ENCODE data around the gene CATSPERB. TPM values are rescaled to one million over a fixed set of nuclear protein-coding genes. Genes with fewer than 3 reads are reported as not detected.
A peak's percentile ranks its signal among the peaks of the same experiment; 100 is the strongest.
"Not testable (repeated sequence)": the region's sequence is repeated elsewhere in the genome, so short reads cannot be mapped to it uniquely, and the experiment has no call there.

Gene CATSPERB
- total RNA-seq, 2 experiments from 2014 or later: 0.14 to 0.29 TPM

GRCh38 chr14:91723501-91723900, 8.4 kb downstream of the CATSPERB start:
- Mint-ChIP-seq H3K9me3 (ENCODE audit: low read depth) (no peaks in the 10 kb centered on the region), H3K27me3 (peaks cover 3% of the 10 kb centered on the region), H3K4me3 (no peak overlapping the region), H3K36me3 (no peaks in the 10 kb centered on the region), H3K4me1 (no peaks in the 10 kb centered on the region), H3K27ac (no peak overlapping the region)
- DNase-seq (no peak), ATAC-seq (no peak)
- CTCF ChIA-PET: no interaction called here

DNA sequence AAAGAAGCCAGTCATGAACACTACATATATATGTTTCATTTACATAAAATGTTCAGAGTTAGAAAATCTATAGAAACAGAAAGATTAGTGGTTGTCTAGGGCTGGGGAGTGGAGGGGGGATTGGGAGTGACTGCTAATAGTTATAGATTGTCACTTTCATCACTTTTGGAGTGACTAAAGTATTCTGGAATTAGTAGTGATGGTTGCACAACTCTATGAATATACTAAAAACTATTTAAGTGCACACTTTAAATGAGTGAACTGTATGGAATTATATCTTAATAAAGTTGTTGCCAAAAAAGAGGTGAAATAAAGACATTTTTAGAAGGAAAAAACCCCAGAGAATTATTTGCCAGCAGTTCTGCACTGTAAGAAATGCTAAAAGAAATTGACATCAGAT, 9.5 kb downstream of the CATSPERB start:
- peaks cover 3% of the 10 kb centered on the region for H3K27me3 Mint-ChIP-seq
- no peaks in the 10 kb centered on the region for H3K4me1 Mint-ChIP-seq
- H3K4me3 Mint-ChIP-seq: no peak overlapping the region
- no peak overlapping the region for H3K27ac Mint-ChIP-seq
- CTCF ChIA-PET: no interaction called here
- DNase-seq (no peak), ATAC-seq (no peak)
- H3K36me3 Mint-ChIP-seq: no peaks in the 10 kb centered on the region
- H3K9me3 Mint-ChIP-seq (ENCODE audit: low read depth): no peaks in the 10 kb centered on the region

DNA sequence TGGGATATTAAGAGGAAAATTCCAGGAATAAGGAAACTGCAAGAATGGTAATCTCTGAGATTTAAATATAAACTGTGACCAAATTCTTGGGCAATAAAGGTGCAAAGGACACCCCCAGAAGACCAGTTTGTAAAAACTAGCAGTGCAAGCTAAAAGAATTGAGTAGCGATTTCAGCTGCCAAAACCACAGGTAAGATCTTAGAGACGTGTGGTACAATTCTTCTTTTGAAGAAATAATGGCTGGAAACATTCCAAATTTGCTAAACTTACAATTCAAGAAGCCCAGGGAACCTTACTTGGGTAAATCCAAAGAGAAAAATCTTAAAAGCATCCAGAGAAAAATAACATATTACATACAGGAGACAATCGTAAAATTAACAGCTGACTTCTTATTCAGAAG, 12.0 kb downstream of the CATSPERB start:
- Mint-ChIP-seq H3K4me3 (no peak overlapping the region), H3K27ac (no peak overlapping the region), H3K27me3 (peaks cover 3% of the 10 kb centered on the region), H3K9me3 (ENCODE audit: low read depth) (no peaks in the 10 kb centered on the region), H3K36me3 (no peaks in the 10 kb centered on the region), H3K4me1 (peaks cover 2% of the 10 kb centered on the region)
- DNase-seq (no peak), ATAC-seq (no peak)
- CTCF ChIA-PET: no interaction called here

GRCh38 chr14:91716999-91717398, 14.9 kb downstream of the CATSPERB start:
- H3K27me3 Mint-ChIP-seq: peaks cover 3% of the 10 kb centered on the region
- no peak for DNase-seq
- no peak for ATAC-seq

GRCh38 chr14:91714805-91715204, 17.1 kb downstream of the CATSPERB start:
- Mint-ChIP-seq H3K27ac (peak overlapping the region; percentile 87), H3K4me1 (peaks cover 6% of the 10 kb centered on the region), H3K4me3 (no peak overlapping the region), H3K36me3 (peaks cover 6% of the 10 kb centered on the region), H3K27me3 (no peaks in the 10 kb centered on the region), H3K9me3 (ENCODE audit: low read depth) (peaks cover 1% of the 10 kb centered on the region)
- DNase-seq: peak; percentile 81
- ATAC-seq: peak; percentile 93
- CTCF ChIA-PET: interaction anchor here (1.0 to 2.4 kb wide), 7 partner anchors 60 to 282 kb away, joined by 3 to 12 read pairs (median 5); partner anchors contain the start of gene TC2N

More at GRCh38 chr14:91716999-91717398, 14.9 kb downstream of the CATSPERB start:
- Mint-ChIP-seq H3K9me3 (ENCODE audit: low read depth) (no peaks in the 10 kb centered on the region), H3K4me3 (no peak overlapping the region), H3K27ac (no peak overlapping the region), H3K36me3 (peaks cover 2% of the 10 kb centered on the region), H3K4me1 (peaks cover 6% of the 10 kb centered on the region)
- CTCF ChIA-PET: interaction anchor here (0.8 to 2.4 kb wide), 4 partner anchors 15 to 280 kb away, joined by 3 to 10 read pairs (median 3); partner anchors contain the start of gene CATSPERB

DNA sequence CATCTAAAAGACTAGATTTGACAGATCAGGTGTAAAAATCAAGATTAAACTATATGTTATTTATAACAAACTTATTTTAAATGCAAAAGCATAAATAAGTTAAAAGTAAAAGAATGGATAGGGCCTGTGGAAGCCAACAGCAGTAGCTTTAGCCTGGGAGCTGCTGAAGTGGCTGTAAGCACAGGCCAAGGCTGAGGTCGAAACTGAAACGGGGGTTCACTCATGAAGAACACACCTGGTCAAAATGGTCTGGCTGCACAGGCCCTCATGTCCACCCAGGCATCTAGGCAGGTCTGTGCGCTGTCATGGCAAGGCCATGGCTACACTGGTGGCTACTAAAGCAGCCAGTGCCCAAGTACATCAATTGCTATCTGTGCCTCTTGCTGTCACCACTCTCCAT, 23.1 kb downstream of the CATSPERB start:
- ATAC-seq (no peak), DNase-seq (no peak)
- no peak overlapping the region for H3K4me3 Mint-ChIP-seq
- no peak overlapping the region for H3K27ac Mint-ChIP-seq
- H3K27me3 Mint-ChIP-seq: no peaks in the 10 kb centered on the region
- H3K4me1 Mint-ChIP-seq: no peaks in the 10 kb centered on the region
- CTCF ChIA-PET: no interaction called here
- H3K36me3 Mint-ChIP-seq: peaks cover 8% of the 10 kb centered on the region
- peaks cover 5% of the 10 kb centered on the region for H3K9me3 Mint-ChIP-seq (ENCODE audit: low read depth)

DNA sequence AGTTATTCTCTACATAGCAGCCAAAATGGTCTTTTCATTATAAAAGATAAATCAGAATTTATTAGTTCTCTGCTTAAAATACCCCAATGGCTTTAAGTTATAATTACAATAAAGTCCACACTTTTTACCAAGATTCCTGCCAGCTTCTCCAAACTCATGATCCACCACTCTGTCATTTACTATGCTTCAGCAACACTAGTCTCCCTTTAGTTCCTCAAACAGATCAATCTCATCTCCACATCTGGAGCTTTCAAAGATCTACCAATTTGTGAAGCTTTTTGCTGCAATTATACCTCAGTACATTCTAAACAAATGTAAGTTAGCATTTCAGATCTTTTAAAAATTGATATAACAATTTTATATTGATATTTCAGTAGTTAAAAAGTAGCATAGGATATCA, 24.9 kb downstream of the CATSPERB start:
- no peaks in the 10 kb centered on the region for H3K4me1 Mint-ChIP-seq
- no peaks in the 10 kb centered on the region for H3K27me3 Mint-ChIP-seq
- H3K36me3 Mint-ChIP-seq: peaks cover 6% of the 10 kb centered on the region
- CTCF ChIA-PET: interaction anchor here (0.9 kb wide), 1 partner anchor 205 kb away, joined by 3 read pairs; no protein-coding TSS in a partner anchor
- H3K9me3 Mint-ChIP-seq (ENCODE audit: low read depth): peaks cover 5% of the 10 kb centered on the region
- H3K27ac Mint-ChIP-seq: no peak overlapping the region
- no peak overlapping the region for H3K4me3 Mint-ChIP-seq
- DNase-seq (no peak), ATAC-seq (no peak)

DNA sequence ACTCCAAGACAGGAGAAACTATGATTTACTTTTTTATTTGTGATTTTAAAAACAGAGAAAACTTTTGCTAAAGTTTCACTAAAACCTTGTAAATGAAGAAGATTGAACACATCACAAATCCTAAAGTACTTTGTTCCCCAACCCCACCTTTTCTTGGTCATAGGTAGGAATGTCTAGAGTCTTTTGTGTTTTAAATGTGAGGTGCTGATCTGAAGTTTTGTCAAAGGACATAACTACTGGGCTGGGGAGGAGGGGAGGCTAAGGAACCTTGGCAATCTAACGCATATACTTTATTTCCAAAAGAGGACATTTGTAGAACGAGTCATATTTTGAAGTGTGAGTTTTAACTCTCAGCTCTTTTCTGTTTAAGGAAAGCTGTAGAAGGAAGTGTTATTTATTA, 37.2 kb downstream of the CATSPERB start:
- no peak overlapping the region for H3K27ac Mint-ChIP-seq
- H3K4me3 Mint-ChIP-seq: no peak overlapping the region
- peaks cover 6% of the 10 kb centered on the region for H3K9me3 Mint-ChIP-seq (ENCODE audit: low read depth)
- ATAC-seq (no peak), DNase-seq (no peak)
- peaks cover 10% of the 10 kb centered on the region for H3K36me3 Mint-ChIP-seq
- CTCF ChIA-PET: no interaction called here
- H3K27me3 Mint-ChIP-seq: peaks cover 17% of the 10 kb centered on the region
- no peaks in the 10 kb centered on the region for H3K4me1 Mint-ChIP-seq

GRCh38 chr14:91693346-91693745, 38.5 kb downstream of the CATSPERB start:
- Mint-ChIP-seq H3K27ac (no peak overlapping the region), H3K27me3 (peaks cover 16% of the 10 kb centered on the region), H3K9me3 (ENCODE audit: low read depth) (peaks cover 6% of the 10 kb centered on the region), H3K4me3 (no peak overlapping the region), H3K4me1 (no peaks in the 10 kb centered on the region), H3K36me3 (peaks cover 10% of the 10 kb centered on the region)
- DNase-seq (no peak), ATAC-seq (no peak)
- CTCF ChIA-PET: interaction anchor here (1.3 kb wide), 1 partner anchor 218 kb away, joined by 3 read pairs; no protein-coding TSS in a partner anchor

- no peaks in the 10 kb centered on the region for H3K4me1 Mint-ChIP-seq
- H3K9me3 Mint-ChIP-seq (ENCODE audit: low read depth): peaks cover 4% of the 10 kb centered on the region
- CTCF ChIA-PET: interaction anchor here (1.3 kb wide), 1 partner anchor 219 kb away, joined by 3 read pairs; no protein-coding TSS in a partner anchor
- H3K27me3 Mint-ChIP-seq: peaks cover 7% of the 10 kb centered on the region
- ATAC-seq (no peak), DNase-seq (no peak)
- H3K4me3 Mint-ChIP-seq: no peak overlapping the region
- no peak overlapping the region for H3K27ac Mint-ChIP-seq
- H3K36me3 Mint-ChIP-seq: peaks cover 5% of the 10 kb centered on the region
Observed at GRCh38 chr14:91692075-91692474, 39.8 kb downstream of the CATSPERB start.

DNA sequence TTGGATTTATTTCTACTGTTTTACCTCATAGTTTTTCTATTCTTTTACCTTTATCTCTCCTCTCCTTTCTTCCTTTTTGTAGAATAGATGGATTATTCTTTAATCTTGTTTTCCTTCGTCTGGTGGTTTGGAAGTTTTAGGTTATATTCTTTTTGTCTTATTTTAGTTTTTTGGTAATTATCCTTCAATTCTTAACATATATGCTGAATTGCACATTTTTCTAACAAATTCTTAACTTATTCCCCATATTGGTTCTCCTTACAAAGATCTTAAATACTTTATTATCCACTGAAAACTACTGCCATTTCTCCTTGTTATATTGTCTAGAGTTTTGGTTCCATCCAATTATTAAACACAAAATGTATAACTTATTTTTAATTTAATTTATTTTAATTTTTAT, 42.3 kb downstream of the CATSPERB start:
- Mint-ChIP-seq H3K27ac (no peak overlapping the region), H3K4me1 (no peaks in the 10 kb centered on the region), H3K27me3 (no peaks in the 10 kb centered on the region), H3K36me3 (peaks cover 3% of the 10 kb centered on the region), H3K4me3 (no peak overlapping the region), H3K9me3 (ENCODE audit: low read depth) (peaks cover 4% of the 10 kb centered on the region)
- CTCF ChIA-PET: no interaction called here
- ATAC-seq (no peak), DNase-seq (no peak)

DNA sequence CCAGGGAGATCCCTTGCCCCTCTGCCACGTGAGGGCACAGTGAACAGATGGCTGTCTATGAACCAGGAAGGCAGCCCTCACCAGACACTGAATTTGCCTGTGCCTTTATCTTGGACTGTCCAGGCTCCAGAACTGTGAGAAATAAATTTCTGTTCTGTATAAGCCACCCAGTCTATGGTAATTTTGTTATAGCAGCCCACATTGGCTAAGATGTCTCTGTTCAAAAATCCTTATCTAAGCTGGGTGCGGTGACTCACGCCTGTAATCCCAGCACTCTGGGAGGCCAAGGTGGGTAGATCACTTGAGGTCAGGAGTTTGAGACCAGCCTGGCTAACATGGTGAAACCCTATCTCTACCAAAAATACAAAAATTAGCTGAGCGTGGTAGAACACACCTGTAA, 44.5 kb downstream of the CATSPERB start:
- DNase-seq; CTCF ChIA-PET; H3K27me3 Mint-ChIP-seq; H3K36me3 Mint-ChIP-seq; ATAC-seq; H3K4me3 Mint-ChIP-seq; H3K27ac Mint-ChIP-seq; H3K9me3 Mint-ChIP-seq (ENCODE audit: low read depth); H3K4me1 Mint-ChIP-seq: not testable (repeated sequence)

DNA sequence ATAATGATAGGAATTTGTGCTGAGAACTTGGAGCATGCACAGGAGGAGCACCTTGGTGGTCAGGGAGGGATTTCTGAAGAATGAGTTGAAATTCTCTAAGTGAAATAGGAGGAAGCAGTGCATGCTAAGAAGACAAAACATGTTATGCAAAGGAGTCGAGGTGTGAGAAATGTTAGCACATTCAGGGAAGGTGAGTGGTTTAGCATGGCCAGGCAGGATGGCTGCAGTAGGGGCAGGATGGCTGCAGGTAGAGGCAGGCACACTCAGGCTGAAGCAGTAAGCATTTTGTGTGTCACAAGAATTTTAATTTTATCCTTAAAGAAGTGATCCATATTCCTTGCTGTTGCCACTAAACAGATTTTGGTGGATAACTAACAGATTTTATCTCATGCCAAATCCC, 46.3 kb downstream of the CATSPERB start:
- Mint-ChIP-seq H3K27me3 (no peaks in the 10 kb centered on the region), H3K36me3 (peaks cover 8% of the 10 kb centered on the region), H3K9me3 (ENCODE audit: low read depth) (peaks cover 4% of the 10 kb centered on the region), H3K4me1 (peaks cover 22% of the 10 kb centered on the region), H3K27ac (no peak overlapping the region), H3K4me3 (no peak overlapping the region)
- CTCF ChIA-PET: interaction anchor here (0.9 kb wide), 1 partner anchor 226 kb away, joined by 3 read pairs; no protein-coding TSS in a partner anchor
- DNase-seq: no peak
- ATAC-seq: no peak

- H3K4me3 Mint-ChIP-seq: no peak overlapping the region
- peak; percentile 43 for DNase-seq
- CTCF ChIA-PET: no interaction called here
- no peak overlapping the region for H3K27ac Mint-ChIP-seq
- peak; percentile 45 for ATAC-seq
- H3K9me3 Mint-ChIP-seq (ENCODE audit: low read depth): peaks cover 11% of the 10 kb centered on the region
- H3K27me3 Mint-ChIP-seq: no peaks in the 10 kb centered on the region
- peaks cover 18% of the 10 kb centered on the region for H3K36me3 Mint-ChIP-seq
- H3K4me1 Mint-ChIP-seq: peaks cover 26% of the 10 kb centered on the region
Observed at GRCh38 chr14:91681893-91682563, 49.9 kb downstream of the CATSPERB start.

Data from activated CD8-positive, alpha-beta memory T cell treated with anti-CD3 and anti-CD28 coated beads, Interleukin-2, amount 10 ng/mL, durations not matched to agents 7 days and 5 days (primary cell).